GM13976 (cell line): ENCODE data around the gene CHD2.

Experiments
- DNase-seq: peaks from one replicate; pipeline ENCODE4 v3.0.0; 2012; ENCODE audit warnings: low spot score
- in situ Hi-C: fragments of 300-500 bp; cut with MboI; formaldehyde crosslinking; loops from one replicate; pipeline ENCODE4 v1.12.0; 2022; ENCODE audit warnings: low sequenced_read_pairs, mixed read lengths, inconsistent platforms; ENCODE audit not compliant: unreplicated experiment
- TF ChIP-seq, protein P1 (sequence below): IDR thresholded peaks from 2 replicates; pipeline ENCODE4 v1.5.1; 2012; ENCODE audit warnings: borderline replicate concordance, mild to moderate bottlenecking; ENCODE audit not compliant: insufficient read depth; ENCODE audit errors: extremely low read depth, missing control alignments, control extremely low read depth

The CHD2 gene

DNA sequence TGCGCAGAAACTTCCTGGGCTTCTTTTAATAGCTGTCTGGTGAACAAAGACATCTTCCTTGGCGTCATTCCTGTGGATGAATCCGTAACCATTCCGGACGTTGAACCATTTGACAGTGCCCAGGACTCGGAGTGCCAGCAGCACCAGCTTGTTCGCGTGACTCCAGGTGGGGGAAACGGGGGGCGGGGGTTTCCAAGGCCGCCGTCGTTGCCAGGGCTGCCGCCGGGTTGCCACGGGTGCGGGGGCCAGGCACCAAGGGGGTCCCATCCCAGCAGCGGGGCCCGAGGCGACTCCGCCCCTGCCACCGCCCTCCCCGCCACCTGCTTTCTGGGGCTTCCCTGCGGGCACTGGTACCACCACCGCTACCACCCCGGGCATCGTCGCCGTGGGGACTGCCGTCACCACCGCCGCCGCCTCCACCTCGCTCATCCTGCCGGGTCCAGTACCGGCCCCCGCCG is 166.1 kb downstream of the CHD2 start:
- in situ Hi-C loops: no loop called here
- no peak for DNase-seq
- TF ChIP-seq, protein P1, sequence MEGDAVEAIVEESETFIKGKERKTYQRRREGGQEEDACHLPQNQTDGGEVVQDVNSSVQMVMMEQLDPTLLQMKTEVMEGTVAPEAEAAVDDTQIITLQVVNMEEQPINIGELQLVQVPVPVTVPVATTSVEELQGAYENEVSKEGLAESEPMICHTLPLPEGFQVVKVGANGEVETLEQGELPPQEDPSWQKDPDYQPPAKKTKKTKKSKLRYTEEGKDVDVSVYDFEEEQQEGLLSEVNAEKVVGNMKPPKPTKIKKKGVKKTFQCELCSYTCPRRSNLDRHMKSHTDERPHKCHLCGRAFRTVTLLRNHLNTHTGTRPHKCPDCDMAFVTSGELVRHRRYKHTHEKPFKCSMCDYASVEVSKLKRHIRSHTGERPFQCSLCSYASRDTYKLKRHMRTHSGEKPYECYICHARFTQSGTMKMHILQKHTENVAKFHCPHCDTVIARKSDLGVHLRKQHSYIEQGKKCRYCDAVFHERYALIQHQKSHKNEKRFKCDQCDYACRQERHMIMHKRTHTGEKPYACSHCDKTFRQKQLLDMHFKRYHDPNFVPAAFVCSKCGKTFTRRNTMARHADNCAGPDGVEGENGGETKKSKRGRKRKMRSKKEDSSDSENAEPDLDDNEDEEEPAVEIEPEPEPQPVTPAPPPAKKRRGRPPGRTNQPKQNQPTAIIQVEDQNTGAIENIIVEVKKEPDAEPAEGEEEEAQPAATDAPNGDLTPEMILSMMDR: no peak

DNA sequence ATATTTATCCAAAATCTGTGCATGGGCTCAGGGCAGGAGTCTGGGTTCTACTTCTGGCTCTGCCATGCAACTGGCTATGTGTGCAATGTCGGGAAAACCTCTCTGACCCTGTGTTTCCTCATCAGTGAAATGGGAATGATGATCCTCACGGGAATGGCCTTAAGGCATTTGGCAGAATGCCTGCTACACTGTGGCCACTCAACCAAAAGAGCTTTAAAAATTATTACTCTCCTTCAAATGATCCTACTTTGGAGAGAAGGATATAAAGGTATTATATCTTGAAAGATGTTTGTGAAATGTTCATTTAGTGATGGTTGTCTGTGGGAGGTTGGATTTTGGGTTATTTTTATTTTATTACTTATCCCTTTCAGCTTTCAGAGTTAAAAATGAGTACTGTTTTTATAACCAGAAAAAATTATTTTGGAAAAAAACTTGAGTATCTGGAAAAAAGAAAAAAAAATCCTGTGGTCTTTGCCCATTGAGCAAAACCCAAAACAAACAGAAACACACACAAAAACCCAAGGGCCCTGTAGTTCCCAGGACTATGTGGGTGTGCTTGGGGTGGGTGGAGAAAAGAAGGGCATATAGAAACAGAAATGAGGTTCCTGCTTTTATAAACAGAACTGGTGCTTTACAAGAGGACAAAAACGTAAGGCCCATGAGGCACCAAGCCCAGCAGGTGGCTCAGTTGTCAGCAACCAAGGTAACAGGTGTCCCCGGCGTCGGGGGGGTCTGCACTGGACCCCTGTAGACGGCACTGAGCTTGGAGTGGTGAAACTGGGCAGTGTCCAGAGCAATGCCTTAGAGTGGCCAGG is 166.9 kb downstream of the CHD2 start:
- no peak for DNase-seq
- in situ Hi-C loops: no loop called here
- TF ChIP-seq, protein P1: no peak

DNA sequence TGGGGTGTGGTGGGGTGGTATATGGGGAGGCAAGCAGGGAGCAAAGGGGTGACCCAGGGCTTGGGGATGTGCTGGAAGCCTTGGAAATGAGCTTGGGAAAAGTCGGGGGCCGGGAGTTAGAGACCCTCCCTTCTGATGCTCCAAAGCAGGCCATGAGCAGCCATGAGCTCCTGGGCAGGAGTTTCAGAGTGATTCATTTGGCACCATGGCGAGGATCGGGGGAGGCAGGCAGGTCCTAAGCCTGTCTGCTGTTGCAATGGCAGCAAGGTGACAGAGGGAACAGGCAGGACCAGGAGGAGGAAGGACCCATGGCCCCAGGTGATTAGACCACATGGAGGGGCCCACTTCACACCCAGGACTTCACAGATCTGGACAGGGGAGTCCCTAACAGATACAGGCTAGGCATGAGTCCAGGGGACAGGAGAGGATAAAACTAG is 167.5 kb downstream of the CHD2 start:
- TF ChIP-seq, protein P1: no peak
- in situ Hi-C loops: no loop called here
- no peak for DNase-seq

DNA sequence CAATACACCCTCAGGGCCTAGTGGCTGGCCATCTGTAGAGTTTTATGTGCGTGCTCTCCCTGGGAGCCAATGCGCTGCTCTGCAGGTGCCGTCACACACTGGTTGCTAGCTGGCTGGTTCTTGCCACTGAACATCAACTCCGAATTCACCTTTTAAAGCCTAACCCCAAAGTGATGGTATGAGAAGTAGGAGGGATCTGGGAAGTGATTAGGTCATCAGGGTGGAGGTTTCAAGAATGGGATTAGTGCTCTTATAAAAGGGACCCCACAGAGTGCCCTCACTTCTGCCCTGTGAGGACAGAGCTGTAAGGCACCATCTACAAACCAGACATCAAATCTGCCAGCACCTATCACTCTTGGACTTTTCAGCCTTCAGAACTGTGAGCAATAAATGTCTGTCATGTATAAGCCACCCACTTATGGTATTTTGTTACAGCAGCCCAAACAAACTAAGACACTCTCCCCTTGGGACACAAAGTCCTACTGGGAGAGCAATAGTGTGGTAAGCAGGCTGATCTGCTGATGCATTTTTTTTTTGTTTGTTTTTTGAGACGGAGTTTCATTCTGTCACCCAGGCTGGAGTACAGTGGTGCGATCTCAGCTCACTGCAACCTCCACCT is 168.6 kb downstream of the CHD2 start:
- DNase-seq: no peak
- in situ Hi-C loops: no loop called here
- TF ChIP-seq, protein P1: no peak

DNA sequence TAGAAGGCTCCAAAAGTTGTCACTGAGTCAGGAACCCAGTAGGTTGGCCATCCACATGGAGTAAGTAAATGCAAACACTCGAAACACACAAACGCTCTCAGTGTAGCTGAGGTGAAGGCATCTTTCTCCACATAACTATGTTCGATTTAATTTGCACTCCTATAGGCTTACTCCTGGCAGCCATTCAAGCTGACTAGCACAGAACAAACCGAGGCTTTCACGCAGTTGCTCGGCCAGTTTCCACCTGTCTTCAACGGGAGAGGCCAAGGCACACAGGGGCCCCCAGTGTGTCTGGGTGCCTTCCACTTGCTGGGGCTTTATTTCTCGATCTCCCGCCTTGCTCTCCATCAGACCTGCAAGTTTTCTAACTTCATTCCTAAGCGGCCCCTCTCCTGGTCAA is 170.0 kb downstream of the CHD2 start:
- DNase-seq: no peak
- in situ Hi-C loops: no loop called here
- TF ChIP-seq, protein P1: no peak

DNA sequence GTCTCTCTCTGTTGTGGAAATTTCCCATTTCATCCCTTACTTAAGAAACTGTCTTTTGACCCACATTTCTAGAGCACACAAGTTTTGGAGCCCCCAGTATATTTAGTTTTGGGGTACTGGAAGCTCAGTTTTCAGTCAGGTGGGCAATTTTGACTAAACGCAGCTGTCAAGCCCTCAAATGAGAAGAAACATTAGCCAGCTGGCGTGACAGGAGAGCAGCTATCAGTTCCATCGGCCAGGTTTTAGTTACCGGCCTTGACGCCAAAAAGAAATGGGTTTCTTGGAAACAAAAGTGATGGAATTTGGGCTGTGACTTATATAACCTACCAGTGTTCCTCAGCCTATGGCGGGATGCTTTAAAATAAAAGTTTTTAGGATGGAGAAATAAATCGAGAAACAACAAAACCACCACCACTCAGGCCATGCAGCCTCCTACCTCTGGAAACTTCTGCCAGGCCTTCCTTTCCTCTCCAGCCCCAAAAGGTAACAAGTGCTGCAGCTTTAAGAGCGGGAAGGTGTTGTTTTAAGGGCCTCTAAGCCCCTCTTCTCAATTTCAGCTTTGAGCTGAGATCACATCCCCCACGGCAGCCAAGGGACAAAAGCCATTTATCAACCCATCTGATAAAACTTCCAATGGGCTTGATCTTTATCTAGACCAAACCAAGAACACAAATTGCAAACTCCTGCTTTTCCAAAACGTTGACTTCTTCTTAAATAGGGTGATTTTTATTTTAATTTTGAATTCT is 170.6 kb downstream of the CHD2 start:
- no peak for DNase-seq
- TF ChIP-seq, protein P1: no peak
- in situ Hi-C loops: no loop called here
